Measurements from ENCODE around the gene ISX. TPM values are rescaled to one million over a fixed set of nuclear protein-coding genes. Genes with fewer than 3 reads are reported as not detected.

ISX gene
- total and polyA plus RNA-seq, 9 of the 15 experiments (the other 6 are each of a cell fraction or from before 2014, with no cell fraction given): 0.03 to 0.36 (median 0.07) TPM

GRCh38 chr22:35131525-35132000, 65.6 kb downstream of the ISX start (continued):
- peak in 1 of 2 experiments; percentile 64; a peak in 1 of 4 replicates for TF ChIP-seq RCOR1 (IDR thresholded peaks at IDR 0.05; ENCODE audit: borderline replicate concordance in 1 of 2, low read depth in 2 of 2, low read length in 2 of 2)
- peak; percentile 33; the same call in 1 of the 2 replicates for TF ChIP-seq KLF16 (IDR thresholded peaks at IDR 0.05)
- no peak for TF ChIP-seq RUNX1 (IDR thresholded peaks at IDR 0.05; ENCODE audit: low read depth)
- TF ChIP-seq CHD7 (IDR thresholded peaks at IDR 0.05; ENCODE audit: low read depth, low read length): no peak
- no peak for TF ChIP-seq TRIM25 (IDR thresholded peaks at IDR 0.05; ENCODE audit: borderline replicate concordance)
- TF ChIP-seq ARID3B (CRISPR knock-in tag; IDR thresholded peaks at IDR 0.05; ENCODE audit: borderline replicate concordance): no peak
- TF ChIP-seq ZNF583 (CRISPR knock-in tag; IDR thresholded peaks at IDR 0.05): no peak
- no peak for TF ChIP-seq PRPF4 (IDR thresholded peaks at IDR 0.05; ENCODE audit: insufficient read depth, low read depth, low read length, poor library complexity, severe bottlenecking)
- no peak for TF ChIP-seq RBM17 (IDR thresholded peaks at IDR 0.05; ENCODE audit: borderline replicate concordance, low read depth, low read length)
- TF ChIP-seq SAP30 (IDR thresholded peaks at IDR 0.05; ENCODE audit: borderline replicate concordance, insufficient read depth, low read depth, low read length, poor library complexity, severe bottlenecking): no peak
- peak; percentile 84 for TF ChIP-seq ARID1B (IDR thresholded peaks at IDR 0.05)
- TF ChIP-seq ZKSCAN8 (CRISPR knock-in tag; IDR thresholded peaks at IDR 0.05): no peak
